ENCODE data around the gene OBSCN.
A peak's percentile ranks its signal among the peaks of the same experiment; 100 is the strongest.

The OBSCN gene

DNA sequence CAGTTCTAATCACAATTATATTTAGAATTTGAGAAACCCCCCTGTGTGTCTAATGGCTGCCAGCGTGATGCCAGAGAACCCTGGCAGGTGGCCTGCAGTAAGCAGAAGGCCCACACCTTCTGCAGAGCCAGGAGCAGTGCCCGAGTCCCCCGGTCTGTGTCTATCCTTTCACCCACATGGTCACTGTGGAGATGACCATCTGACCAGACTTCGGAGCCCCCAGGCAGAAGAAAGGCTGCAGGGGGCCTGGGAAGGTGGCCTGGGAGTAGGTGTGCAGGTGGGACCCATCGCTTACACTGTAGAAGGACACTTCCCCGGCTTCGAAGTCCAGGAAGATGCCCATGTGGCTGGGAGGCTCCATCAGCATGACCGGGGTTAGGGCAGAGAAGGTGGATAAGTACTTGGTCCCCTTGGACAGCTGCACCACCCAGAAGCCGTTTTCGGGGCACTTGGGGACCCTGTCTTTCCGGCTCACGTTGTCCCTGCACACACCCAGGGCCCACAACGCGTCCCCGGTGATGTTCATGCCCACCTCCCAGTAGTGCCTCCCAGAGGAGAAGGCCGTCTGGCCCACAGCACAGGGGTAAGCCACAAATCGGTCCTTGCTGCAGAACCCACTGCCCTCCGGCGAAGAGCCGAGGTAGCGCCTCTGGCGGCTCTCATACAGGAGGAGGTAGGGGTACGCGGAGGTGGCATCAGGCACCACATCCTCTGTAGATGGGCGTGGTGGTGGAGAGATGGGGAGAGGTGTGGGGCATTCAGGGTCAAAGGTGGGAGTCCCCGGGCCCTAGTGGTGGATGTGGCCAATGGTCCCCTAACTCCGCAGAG is 200.4 kb downstream of the OBSCN start:
- Histone ChIP-seq H3K36me3 (ENCODE audit: control insufficient read depth in 1 of 2, insufficient read depth in 2 of 2, low read depth in 1 of 2, low read length in 2 of 2) (peaks cover 14 to 39% of the 10 kb centered on the region in 2 experiments), H2BK15ac (ENCODE audit: low read depth, poor library complexity, severe bottlenecking) (no peak overlapping the region), H3K18ac (ENCODE audit: low read depth in 1 of 2, low read length in 2 of 2) (peak overlapping the region in 1 of 2 experiments; percentile 14), H3K23ac (ENCODE audit: low read length in 2 of 2) (no peak overlapping the region), H2AK5ac (ENCODE audit: low read length, severe bottlenecking) (peak overlapping the region; percentile 9), H3K4me2 (ENCODE audit: low read length, poor library complexity, severe bottlenecking) (peak overlapping the region; percentile 69), H3K27me3 (ENCODE audit: control insufficient read depth in 1 of 2, insufficient read depth in 1 of 2, low read length in 2 of 2) (no peaks in the 10 kb centered on the region), H2BK12ac (ENCODE audit: low read length in 2 of 2) (peak overlapping the region in 1 of 2 experiments; percentile 47), H3K14ac (ENCODE audit: low read length in 2 of 2) (no peak overlapping the region), H3K9ac (ENCODE audit: low read length) (peak overlapping the region; percentile 90), H2BK120ac (ENCODE audit: low read depth, low read length) (no peak overlapping the region), H3K9me3 (ENCODE audit: control insufficient read depth, low read length) (no peaks in the 10 kb centered on the region), H3K27ac (ENCODE audit: low read length, poor library complexity, severe bottlenecking) (no peak overlapping the region), H3K4ac (ENCODE audit: low read depth in 1 of 2, low read length in 2 of 2) (no peak overlapping the region), H3K4me3 (ENCODE audit: insufficient read depth in 1 of 2, low read depth in 1 of 2, low read length in 2 of 2) (peak overlapping the region; percentile 35 to 99), H3K79me1 (replicated peaks; ENCODE audit: low read length, poor library complexity, severe bottlenecking) (peaks cover 27% of the 10 kb centered on the region), H2AFZ (ENCODE audit: low read depth, low read length) (no peak overlapping the region), H4K91ac (ENCODE audit: low read length) (no peak overlapping the region), H2BK5ac (ENCODE audit: low read depth, low read length, poor library complexity, severe bottlenecking) (no peak overlapping the region), H3K4me1 (ENCODE audit: control insufficient read depth, insufficient read depth, low read depth, low read length) (peaks cover 35% of the 10 kb centered on the region), H4K8ac (ENCODE audit: low read length) (peak overlapping the region; percentile 12)
- 96% methylated on average over 27 of the region's 27 CpGs for WGBS
- DNase-seq: no peak

DNA sequence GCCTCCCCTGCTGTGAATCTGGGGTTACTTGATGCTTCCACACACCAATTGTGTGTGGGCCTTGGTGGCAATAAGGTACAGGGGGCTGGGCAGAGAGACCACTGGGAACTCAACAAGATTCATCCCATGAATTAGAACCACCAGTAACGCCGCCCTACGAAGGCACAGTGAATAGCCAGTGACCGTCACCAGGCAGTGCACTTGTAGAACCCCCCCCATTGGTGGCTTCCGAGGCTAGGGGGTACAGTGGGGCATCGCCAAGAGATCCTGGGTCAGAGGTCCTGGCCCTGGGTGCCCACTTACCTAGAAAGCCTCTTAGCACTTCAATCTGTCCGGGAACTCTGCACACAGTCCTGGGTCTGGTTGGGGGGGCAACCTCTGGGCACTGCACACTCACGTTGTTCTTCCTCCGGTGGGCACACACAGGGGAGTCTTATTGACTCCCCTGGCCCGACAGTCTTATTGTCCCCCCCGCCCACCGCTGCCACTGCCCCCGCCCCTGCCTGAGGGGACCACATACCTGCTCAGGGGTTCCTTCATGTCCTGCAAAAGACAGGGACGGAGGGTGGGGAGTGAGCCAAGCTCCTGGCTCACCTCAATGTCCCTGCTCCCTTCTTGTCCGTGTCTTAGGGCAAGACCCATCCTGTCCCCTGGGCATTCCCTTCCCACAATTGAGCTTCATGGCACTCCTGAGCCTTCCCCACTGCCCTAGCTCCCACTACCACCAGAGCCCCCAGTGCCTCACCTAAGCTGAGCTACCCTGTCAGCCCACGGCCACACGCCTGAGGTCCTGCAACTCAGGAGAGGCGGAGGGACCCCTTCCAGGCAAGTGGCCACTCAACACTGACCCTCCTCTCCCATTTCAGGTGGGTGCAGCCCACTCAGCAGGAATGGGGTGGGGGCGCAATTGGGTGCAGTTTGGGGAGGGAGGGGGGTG is 201.3 kb downstream of the OBSCN start:
- peaks cover 24% of the 10 kb centered on the region for H3K79me1 ChIP-seq (replicated peaks; ENCODE audit: low read length, poor library complexity, severe bottlenecking)
- H3K18ac ChIP-seq (ENCODE audit: low read depth in 1 of 2, low read length in 2 of 2): no peak overlapping the region
- WGBS: 97% methylated on average over 16 of the region's 19 CpGs
- no peak overlapping the region for H3K23ac ChIP-seq (ENCODE audit: low read length in 2 of 2)
- H3K4me1 ChIP-seq (ENCODE audit: control insufficient read depth, insufficient read depth, low read depth, low read length): peaks cover 31% of the 10 kb centered on the region
- H4K91ac ChIP-seq (ENCODE audit: low read length): peak overlapping the region; percentile 62
- H2AK5ac ChIP-seq (ENCODE audit: low read length, severe bottlenecking): no peak overlapping the region
- H3K9me3 ChIP-seq (ENCODE audit: control insufficient read depth, low read length): no peaks in the 10 kb centered on the region
- no peak overlapping the region for H4K8ac ChIP-seq (ENCODE audit: low read length)
- DNase-seq: no peak
- H2AFZ ChIP-seq (ENCODE audit: low read depth, low read length): no peak overlapping the region
- H3K27me3 ChIP-seq (ENCODE audit: control insufficient read depth in 1 of 2, insufficient read depth in 1 of 2, low read length in 2 of 2): peaks cover 0 to 5% of the 10 kb centered on the region in 2 experiments
- no peak overlapping the region for H3K4me3 ChIP-seq (ENCODE audit: insufficient read depth in 1 of 2, low read depth in 1 of 2, low read length in 2 of 2)
- no peak overlapping the region for H2BK120ac ChIP-seq (ENCODE audit: low read depth, low read length)
- H3K36me3 ChIP-seq (ENCODE audit: control insufficient read depth in 1 of 2, insufficient read depth in 2 of 2, low read depth in 1 of 2, low read length in 2 of 2): peaks cover 14 to 42% of the 10 kb centered on the region in 2 experiments
- H3K4me2 ChIP-seq (ENCODE audit: low read length, poor library complexity, severe bottlenecking): no peak overlapping the region
- H3K14ac ChIP-seq (ENCODE audit: low read length in 2 of 2): no peak overlapping the region
- no peak overlapping the region for H2BK12ac ChIP-seq (ENCODE audit: low read length in 2 of 2)
- H3K27ac ChIP-seq (ENCODE audit: low read length, poor library complexity, severe bottlenecking): no peak overlapping the region
- H2BK5ac ChIP-seq (ENCODE audit: low read depth, low read length, poor library complexity, severe bottlenecking): no peak overlapping the region
- H3K9ac ChIP-seq (ENCODE audit: low read length): no peak overlapping the region
- H2BK15ac ChIP-seq (ENCODE audit: low read depth, poor library complexity, severe bottlenecking): peak overlapping the region; percentile 17
- H3K4ac ChIP-seq (ENCODE audit: low read depth in 1 of 2, low read length in 2 of 2): no peak overlapping the region

DNA sequence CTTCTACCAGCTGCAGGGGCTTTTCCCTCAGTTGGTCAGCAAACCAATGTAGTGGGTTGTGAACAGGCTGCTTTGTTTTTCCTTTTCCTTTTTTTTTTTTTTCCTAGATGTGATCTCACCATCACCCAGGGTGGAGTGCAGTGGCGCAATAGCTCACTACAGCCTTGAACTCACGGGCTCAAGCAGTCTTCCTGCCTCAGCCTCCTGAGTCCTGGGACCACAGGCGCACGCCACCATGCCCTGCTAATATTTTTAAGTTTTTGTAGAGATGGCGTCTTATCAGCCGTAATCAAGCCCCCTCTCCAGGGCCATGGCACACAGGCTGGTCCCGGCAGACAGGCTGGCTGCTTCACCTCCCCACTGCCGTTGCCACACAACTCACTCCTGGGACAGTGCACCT is 202.2 kb downstream of the OBSCN start:
- Histone ChIP-seq H3K4me3 (ENCODE audit: insufficient read depth in 1 of 2, low read depth in 1 of 2, low read length in 2 of 2) (no peak overlapping the region), H3K23ac (ENCODE audit: low read length in 2 of 2) (no peak overlapping the region), H3K4me2 (ENCODE audit: low read length, poor library complexity, severe bottlenecking) (no peak overlapping the region), H2AFZ (ENCODE audit: low read depth, low read length) (no peak overlapping the region), H3K79me1 (replicated peaks; ENCODE audit: low read length, poor library complexity, severe bottlenecking) (peaks cover 22% of the 10 kb centered on the region), H3K4me1 (ENCODE audit: control insufficient read depth, insufficient read depth, low read depth, low read length) (peaks cover 30% of the 10 kb centered on the region), H2BK12ac (ENCODE audit: low read length in 2 of 2) (no peak overlapping the region), H3K36me3 (ENCODE audit: control insufficient read depth in 1 of 2, insufficient read depth in 2 of 2, low read depth in 1 of 2, low read length in 2 of 2) (peaks cover 14 to 47% of the 10 kb centered on the region in 2 experiments), H2BK15ac (ENCODE audit: low read depth, poor library complexity, severe bottlenecking) (no peak overlapping the region), H3K9me3 (ENCODE audit: control insufficient read depth, low read length) (no peaks in the 10 kb centered on the region), H3K18ac (ENCODE audit: low read depth in 1 of 2, low read length in 2 of 2) (peak overlapping the region in 1 of 2 experiments; percentile 16), H3K4ac (ENCODE audit: low read depth in 1 of 2, low read length in 2 of 2) (no peak overlapping the region), H2BK5ac (ENCODE audit: low read depth, low read length, poor library complexity, severe bottlenecking) (no peak overlapping the region), H3K27ac (ENCODE audit: low read length, poor library complexity, severe bottlenecking) (no peak overlapping the region), H3K27me3 (ENCODE audit: control insufficient read depth in 1 of 2, insufficient read depth in 1 of 2, low read length in 2 of 2) (peaks cover under 1 to 13% of the 10 kb centered on the region in 2 experiments), H3K14ac (ENCODE audit: low read length in 2 of 2) (no peak overlapping the region), H2AK5ac (ENCODE audit: low read length, severe bottlenecking) (no peak overlapping the region), H4K91ac (ENCODE audit: low read length) (no peak overlapping the region), H3K9ac (ENCODE audit: low read length) (no peak overlapping the region), H4K8ac (ENCODE audit: low read length) (no peak overlapping the region), H2BK120ac (ENCODE audit: low read depth, low read length) (no peak overlapping the region)
- DNase-seq: peak; percentile 65
- 91% methylated on average over 8 of the region's 8 CpGs for WGBS

DNA sequence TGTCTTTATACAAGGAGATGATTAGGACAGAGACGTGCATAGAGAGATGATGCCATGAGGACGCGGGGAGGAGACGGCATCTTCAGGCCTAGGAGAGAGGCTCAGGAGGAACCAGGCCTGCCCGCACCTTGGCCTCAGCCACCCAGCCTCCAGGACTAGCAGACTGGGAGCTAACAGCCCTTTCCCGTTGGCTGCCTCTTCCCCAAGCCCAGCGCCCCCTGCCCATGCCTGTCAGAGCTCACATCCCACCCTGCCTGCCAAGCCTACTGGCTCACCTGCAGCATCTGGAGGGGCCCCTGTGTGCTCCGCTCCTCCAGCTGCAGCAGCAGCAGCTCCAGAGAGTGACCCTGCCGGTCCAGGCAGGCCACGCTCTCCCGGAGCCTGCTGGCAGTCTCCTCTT is 202.8 kb downstream of the OBSCN start:
- H3K14ac ChIP-seq (ENCODE audit: low read length in 2 of 2): no peak overlapping the region
- H2AK5ac ChIP-seq (ENCODE audit: low read length, severe bottlenecking): no peak overlapping the region
- H2BK15ac ChIP-seq (ENCODE audit: low read depth, poor library complexity, severe bottlenecking): no peak overlapping the region
- no peak overlapping the region for H3K23ac ChIP-seq (ENCODE audit: low read length in 2 of 2)
- no peak overlapping the region for H3K9ac ChIP-seq (ENCODE audit: low read length)
- no peak overlapping the region for H2BK5ac ChIP-seq (ENCODE audit: low read depth, low read length, poor library complexity, severe bottlenecking)
- H3K36me3 ChIP-seq (ENCODE audit: control insufficient read depth in 1 of 2, insufficient read depth in 2 of 2, low read depth in 1 of 2, low read length in 2 of 2): peaks cover 14 to 47% of the 10 kb centered on the region in 2 experiments
- no peak overlapping the region for H3K18ac ChIP-seq (ENCODE audit: low read depth in 1 of 2, low read length in 2 of 2)
- no peak overlapping the region for H2BK12ac ChIP-seq (ENCODE audit: low read length in 2 of 2)
- no peak overlapping the region for H2BK120ac ChIP-seq (ENCODE audit: low read depth, low read length)
- no peak overlapping the region for H3K4me2 ChIP-seq (ENCODE audit: low read length, poor library complexity, severe bottlenecking)
- H3K27me3 ChIP-seq (ENCODE audit: control insufficient read depth in 1 of 2, insufficient read depth in 1 of 2, low read length in 2 of 2): peaks cover 7 to 20% of the 10 kb centered on the region in 2 experiments
- 92% methylated on average over 11 of the region's 11 CpGs for WGBS
- H3K27ac ChIP-seq (ENCODE audit: low read length, poor library complexity, severe bottlenecking): no peak overlapping the region
- H3K4me1 ChIP-seq (ENCODE audit: control insufficient read depth, insufficient read depth, low read depth, low read length): peaks cover 28% of the 10 kb centered on the region
- DNase-seq: no peak
- H4K91ac ChIP-seq (ENCODE audit: low read length): peak overlapping the region; percentile 52
- peaks cover 22% of the 10 kb centered on the region for H3K79me1 ChIP-seq (replicated peaks; ENCODE audit: low read length, poor library complexity, severe bottlenecking)
- H3K9me3 ChIP-seq (ENCODE audit: control insufficient read depth, low read length): no peaks in the 10 kb centered on the region
- H2AFZ ChIP-seq (ENCODE audit: low read depth, low read length): no peak overlapping the region
- no peak overlapping the region for H3K4ac ChIP-seq (ENCODE audit: low read depth in 1 of 2, low read length in 2 of 2)
- no peak overlapping the region for H4K8ac ChIP-seq (ENCODE audit: low read length)
- no peak overlapping the region for H3K4me3 ChIP-seq (ENCODE audit: insufficient read depth in 1 of 2, low read depth in 1 of 2, low read length in 2 of 2)
